GM19025 (cell line): ENCODE results near the gene RMP24.
"Not testable (repeated sequence)": the region's sequence is repeated elsewhere in the genome, so short reads cannot be mapped to it uniquely, and the experiment has no call there.

Source experiments
- ATAC-seq: cut with Tn5 transposase; IDR thresholded peaks from one replicate; pipeline ENCODE4 v1.9.1; 2021; ENCODE audit warnings: mild to moderate bottlenecking, low read depth, moderate library complexity; ENCODE audit not compliant: unreplicated experiment

RMP24 gene

GRCh38 chr18:36024241-36024640, 51.8 kb downstream of the RMP24 start:
- not testable (repeated sequence) for ATAC-seq

GRCh38 chr18:36025025-36025424, 52.5 kb downstream of the RMP24 start:
- no peak for ATAC-seq

- ATAC-seq = no peak
Measured at GRCh38 chr18:36028859-36029258, 56.4 kb downstream of the RMP24 start.
